Activated CD4-positive, alpha-beta T cell treated with anti-CD3 and anti-CD28 coated beads, Interleukin-2, amount 50 U/mL, for 48 hours (primary cell): Measurements from ENCODE around the gene RASSF7.
"Not testable (repeated sequence)": the region's sequence is repeated elsewhere in the genome, so short reads cannot be mapped to it uniquely, and the experiment has no call there.

Source experiments
- DNase-seq, 2 experiments: peaks; one replicate each; pipeline ENCODE4 v3.0.0-alpha.2; 2020

RASSF7 gene, protein sequence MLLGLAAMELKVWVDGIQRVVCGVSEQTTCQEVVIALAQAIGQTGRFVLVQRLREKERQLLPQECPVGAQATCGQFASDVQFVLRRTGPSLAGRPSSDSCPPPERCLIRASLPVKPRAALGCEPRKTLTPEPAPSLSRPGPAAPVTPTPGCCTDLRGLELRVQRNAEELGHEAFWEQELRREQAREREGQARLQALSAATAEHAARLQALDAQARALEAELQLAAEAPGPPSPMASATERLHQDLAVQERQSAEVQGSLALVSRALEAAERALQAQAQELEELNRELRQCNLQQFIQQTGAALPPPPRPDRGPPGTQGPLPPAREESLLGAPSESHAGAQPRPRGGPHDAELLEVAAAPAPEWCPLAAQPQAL

GRCh38 chr11:560305-561147 is at the start of gene RASSF7, which contains the start of gene LMNTD2:
RASSF7 (plus strand) TSS chr11:560970; CDS start chr11:561769, 799 bp downstream.
LMNTD2 (minus strand) TSS chr11:560738; CDS start chr11:560716, 22 bp downstream.
- peak; percentile 97 for DNase-seq

DNA sequence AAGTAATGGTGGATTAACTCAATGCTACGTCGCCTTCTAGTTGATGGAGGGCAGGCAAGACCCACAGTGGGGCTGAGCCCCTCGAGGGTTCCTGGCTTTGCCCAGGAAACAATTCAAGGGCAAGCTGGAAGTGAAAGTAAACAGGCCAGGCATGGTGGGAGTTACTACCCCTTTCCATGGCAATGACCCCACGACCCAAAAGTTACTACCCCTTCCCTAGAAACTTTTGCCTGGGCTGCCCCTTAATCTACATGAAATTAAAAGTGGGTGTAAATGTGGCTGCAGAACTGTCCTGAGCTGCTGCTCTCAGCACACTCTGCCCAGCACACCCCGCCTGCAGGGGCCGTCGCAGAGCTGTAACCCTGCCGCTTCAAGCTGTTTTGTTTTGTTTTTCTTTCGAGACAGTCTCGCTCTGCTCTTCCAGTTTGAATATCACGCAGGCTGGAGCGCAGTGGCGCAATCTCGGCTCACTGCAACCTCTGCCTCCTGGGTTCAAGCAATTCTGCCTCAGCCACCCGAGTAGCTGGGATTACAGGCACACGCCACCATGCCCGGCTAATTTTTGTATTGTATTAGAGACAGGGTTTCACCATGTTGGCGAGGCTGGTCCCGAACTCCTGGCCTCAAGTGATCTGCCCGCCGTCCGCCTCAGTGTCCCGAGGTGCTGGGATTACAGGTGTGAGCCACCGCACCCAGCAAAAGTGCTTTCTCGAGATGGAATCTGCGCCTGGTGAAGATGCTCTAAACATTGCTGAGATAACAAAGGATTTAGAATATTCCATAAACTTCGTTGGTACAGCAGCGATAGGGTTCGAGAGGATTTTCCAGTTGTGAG is 47.8 kb upstream of the RASSF7 start:
- no peak for DNase-seq

GRCh38 chr11:514606-515005 is 46.2 kb upstream of the RASSF7 start:
- no peak for DNase-seq

GRCh38 chr11:515131-515530 is 45.6 kb upstream of the RASSF7 start:
- DNase-seq: no peak

DNA sequence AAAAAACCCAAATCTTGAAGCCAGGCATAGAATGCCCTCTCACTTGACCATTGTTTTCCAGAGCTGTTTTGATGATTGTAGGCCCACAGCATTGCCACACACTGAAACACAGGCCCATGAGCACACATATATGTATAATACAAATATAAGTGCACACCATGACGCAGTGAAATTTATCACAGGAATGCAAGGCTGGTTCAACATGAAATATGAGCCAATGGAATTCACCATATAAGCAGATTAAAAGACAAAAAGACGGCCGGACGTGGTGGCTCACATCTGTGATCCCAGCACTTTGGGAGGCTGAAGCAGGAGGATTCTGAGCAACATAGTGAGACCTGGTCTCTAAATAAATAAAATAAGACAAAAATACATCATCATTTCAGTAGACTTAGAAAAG is 44.4 kb upstream of the RASSF7 start:
- DNase-seq: no peak

- not testable (repeated sequence) for DNase-seq
Measured at GRCh38 chr11:516918-517685, 43.7 kb upstream of the RASSF7 start.

GRCh38 chr11:518463-519202 is 42.1 kb upstream of the RASSF7 start:
- peak; percentile 78 to 82 for DNase-seq

- DNase-seq: no peak
Measured at GRCh38 chr11:520428-521176, 40.2 kb upstream of the RASSF7 start.

DNA sequence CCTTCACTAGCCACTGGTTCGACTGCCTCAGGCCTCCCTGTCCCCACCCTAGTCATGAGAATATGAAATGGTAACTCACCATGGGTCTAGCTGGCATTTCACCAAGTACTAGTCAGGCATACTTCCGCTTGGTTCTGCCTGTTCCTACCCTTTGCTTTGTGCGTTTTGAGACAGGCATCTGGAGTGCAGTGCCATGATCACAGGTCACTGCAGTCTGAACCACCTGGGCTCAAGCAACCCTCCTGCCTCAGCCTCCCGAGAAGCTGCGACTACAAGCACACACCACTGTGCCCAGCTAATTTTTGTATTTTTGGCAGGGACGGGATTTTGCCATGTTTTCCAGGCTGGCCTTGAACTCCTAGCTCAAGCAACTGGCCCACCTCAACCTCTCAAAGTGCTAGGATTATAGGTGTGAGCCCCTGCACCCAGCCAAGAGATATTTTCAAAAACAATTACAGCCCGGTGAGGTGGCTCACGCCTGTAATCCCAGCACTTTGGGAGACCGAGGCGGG is 39.5 kb upstream of the RASSF7 start:
- DNase-seq: no peak

GRCh38 chr11:526192-526591 is 34.6 kb upstream of the RASSF7 start:
- DNase-seq: no peak

DNA sequence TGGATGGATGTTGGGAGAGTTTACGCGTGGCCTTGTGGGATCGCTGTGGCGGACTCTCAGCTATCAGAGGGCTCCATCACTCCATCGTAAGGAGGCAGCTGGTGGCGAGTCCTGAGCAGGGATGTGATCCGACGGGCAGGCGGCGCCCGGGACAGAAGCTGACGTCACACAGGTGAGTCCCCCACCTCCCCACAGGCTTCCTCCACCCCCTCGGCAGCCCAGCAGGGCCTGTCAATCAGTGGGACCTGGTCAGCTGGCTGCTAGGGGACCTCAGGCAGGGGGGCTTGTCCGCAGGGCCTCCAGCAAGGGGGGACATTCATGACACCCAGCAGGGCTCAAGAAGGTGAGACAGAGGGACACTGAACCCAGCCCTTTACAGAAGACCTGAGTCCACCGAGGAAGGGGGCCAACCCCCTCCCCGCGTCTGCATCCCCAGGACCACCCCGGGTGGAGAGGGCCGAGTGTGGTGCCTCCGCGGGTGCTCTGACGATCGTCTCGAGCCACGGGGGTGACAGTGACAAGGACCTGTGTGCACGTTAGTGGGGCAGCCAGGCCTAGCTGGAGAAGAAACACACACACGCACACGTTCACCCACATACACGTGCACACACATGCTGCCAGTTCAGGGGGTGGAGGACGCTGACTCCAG is 32.5 kb upstream of the RASSF7 start:
- DNase-seq: no peak

DNA sequence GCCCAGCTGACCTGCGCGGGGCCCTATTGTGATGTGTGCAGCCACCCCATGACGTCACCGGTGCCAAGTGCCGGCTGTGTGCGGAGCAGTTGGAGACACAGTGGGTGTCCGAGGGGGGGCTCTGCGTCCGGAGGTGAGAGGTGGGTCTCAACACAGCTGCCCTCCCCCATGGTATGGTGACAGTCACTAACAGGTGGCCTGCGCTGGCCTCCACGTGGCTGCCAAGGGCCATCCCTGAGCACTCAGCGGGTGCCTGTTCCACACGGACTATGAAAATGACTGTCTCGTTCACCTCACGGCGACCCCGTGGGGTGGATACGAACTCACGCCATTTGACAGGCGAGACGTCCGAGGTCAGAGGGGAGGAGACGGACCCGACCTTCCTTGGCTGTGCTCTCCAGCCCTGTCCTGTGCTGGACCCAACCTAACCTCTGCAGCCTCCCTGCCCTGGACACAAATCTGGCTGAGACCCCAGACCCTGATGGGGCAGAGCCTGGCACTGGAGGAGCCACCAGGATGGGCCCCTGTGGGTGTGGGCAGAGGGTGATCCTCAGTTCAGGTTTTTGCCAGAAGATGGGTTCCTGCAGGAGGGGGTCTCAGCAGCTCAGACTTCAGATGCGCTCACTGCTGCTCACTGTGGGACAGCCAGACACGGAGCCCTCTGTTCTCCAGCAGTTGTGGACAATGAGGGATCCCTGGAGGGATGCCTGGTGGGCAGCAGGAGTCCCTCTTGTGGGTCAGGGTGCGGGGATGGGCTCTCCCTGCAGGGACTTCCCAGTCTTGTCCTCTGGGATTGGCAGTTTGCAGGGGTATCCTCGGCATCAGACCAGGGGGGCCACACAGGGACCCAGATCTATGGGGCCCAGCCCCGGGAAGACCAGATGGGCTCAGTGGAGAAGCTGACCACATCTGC is 31.7 kb upstream of the RASSF7 start:
- DNase-seq: no peak

DNA sequence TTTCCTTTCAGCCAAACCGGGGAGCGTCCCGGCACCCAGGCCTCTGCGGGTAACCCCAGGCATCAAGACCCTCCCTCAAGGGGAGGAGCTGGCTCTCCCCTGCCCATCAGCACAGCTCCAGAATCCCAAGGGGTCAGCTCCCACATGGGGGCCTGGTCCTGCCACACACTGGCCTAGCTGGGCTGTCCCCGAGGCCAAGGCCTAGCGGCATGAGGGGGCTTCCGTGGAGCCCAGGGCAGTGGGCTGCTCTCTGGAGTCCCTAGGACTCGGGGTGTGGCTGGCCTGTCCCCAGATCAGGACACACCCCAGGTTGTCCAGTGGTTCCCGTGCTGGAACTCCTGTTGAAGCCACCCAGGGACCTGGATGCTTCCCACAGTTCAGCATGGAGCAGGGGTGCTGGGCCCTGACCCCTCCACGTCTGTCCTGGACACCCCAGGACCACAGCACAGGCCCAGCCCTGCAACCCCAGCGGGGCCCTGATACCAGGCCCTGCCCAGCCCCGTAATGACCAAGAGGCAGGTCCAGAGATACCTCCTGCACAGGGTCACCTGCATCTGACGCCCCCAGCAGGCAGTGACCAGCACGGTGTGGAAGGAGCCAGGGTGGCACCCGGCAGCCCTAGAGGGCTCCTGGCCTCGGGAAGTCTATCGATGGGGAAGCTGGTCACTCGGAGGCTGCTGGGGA is 30.9 kb upstream of the RASSF7 start:
- DNase-seq: no peak

DNA sequence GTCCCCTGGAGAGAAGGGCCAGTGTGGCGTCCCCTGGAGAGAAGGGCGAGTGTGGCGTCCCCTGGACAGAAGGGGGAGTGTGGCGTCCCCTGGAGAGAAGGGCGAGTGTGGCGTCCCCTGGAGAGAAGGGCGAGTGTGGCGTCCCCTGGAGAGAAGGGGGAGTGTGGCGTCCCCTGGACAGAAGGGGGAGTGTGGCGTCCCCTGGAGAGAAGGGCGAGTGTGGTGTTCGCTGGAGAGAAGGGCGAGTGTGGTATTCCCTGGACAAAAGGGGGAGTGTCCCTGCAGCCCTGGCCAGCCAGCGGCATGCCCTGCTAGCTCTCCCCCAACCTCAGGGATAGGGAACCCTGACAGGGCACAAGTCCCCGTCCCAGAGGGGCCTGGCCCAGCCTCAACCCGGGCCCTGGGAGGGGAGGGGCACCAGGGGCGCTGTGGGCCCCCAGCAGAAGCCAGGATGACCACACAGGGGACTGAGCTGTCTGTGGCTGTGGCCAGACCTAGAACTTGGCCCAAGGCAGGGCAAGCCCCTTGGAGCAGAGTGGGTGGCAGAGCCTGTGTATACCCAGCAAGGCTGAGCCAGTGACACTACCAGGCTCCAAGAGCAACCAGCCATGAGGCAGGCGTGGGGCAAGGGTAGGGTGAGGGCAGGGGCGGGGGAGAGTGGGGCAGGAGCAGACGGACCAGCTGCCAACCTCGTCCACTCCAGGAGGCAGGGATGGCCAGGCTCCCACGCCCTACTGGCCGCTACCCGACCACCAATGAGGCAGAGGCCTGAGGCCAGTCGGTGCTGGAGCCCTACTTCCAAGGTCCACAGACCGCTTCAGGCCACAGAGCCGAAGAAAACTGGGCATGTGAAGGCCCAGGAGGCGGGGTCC is 29.6 kb upstream of the RASSF7 start:
- DNase-seq: no peak

GRCh38 chr11:531919-532526 is 28.7 kb upstream of the RASSF7 start:
- no peak for DNase-seq

DNA sequence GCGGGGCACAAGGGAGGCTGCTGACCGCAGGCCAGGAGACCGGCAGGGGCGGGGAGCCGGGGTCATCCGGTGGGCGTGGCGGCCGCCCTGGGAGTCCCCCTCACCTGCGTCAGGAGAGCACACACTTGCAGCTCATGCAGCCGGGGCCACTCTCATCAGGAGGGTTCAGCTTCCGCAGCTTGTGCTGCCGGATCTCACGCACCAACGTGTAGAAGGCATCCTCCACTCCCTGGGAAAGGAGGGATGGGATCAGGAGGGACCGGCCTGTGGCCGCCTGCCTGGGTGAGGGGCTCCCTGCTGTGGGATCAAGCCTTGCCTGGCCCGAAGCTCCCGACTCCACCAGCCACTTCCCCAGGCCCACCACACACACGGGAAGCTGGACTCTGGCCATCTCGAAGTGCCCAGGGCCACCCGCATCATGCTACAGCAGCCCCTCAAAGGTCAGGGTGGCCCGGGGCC is 28.2 kb upstream of the RASSF7 start:
- no peak for DNase-seq
